Naive thymus-derived CD8-positive, alpha-beta T cell (primary cell): Measurements from ENCODE around the gene DPYD. TPM values are rescaled to one million over a fixed set of nuclear protein-coding genes. Genes with fewer than 3 reads are reported as not detected.

Source experiments
- ATAC-seq, 2 donors: fragments of 150-1000 bp; cut with Tn5 transposase in 1 of 2; sonication (Bioruptor Pico), chemical (Tn5 transposase) in 1 of 2; 1 replicate in 1 of 2; 2 replicates in 1 of 2; pipeline ENCODE4 v1.10.0; 2021; ENCODE audit warnings: mild to moderate bottlenecking in 2 of 2, moderate library complexity in 2 of 2
- POLR2A ChIA-PET: fragments of 350-600 bp; sonication (Branson Sonifier 250); formaldehyde crosslinking; loops from one replicate; lab custom pipeline; 2021; ENCODE audit warnings: antibody characterized with exemption; lab: Charles Lee
- DNase-seq, 10 donors: peaks; one replicate each; pipeline versions ENCODE4 v3.0.0 to v3.0.0-alpha.2; 2020 to 2022
- H3K27ac Mint-ChIP-seq, 10 donors: one replicate each; pipeline ENCODE4 v1.8.0; 2020 to 2022; ENCODE audit warnings: mild to moderate bottlenecking in 10 of 10, mixed read lengths in 10 of 10, moderate library complexity in 4 of 10, inconsistent platforms in 1 of 10
- H3K27me3 Mint-ChIP-seq, 5 donors: one replicate each; pipeline ENCODE4 v1.8.0; 2021 to 2022; ENCODE audit warnings: mixed read lengths in 5 of 5
- H3K36me3 Mint-ChIP-seq, 3 donors: one replicate each; pipeline ENCODE4 v1.8.0; 2020 to 2022; ENCODE audit warnings: mixed read lengths in 3 of 3, mild to moderate bottlenecking in 2 of 3, inconsistent platforms in 1 of 3
- H3K4me1 Mint-ChIP-seq, 4 donors: one replicate each; pipeline ENCODE4 v1.8.0; 2021 to 2022; ENCODE audit warnings: mixed read lengths in 4 of 4
- H3K4me3 Mint-ChIP-seq, 10 donors: one replicate each; pipeline ENCODE4 v1.8.0; 2020 to 2022; ENCODE audit warnings: mild to moderate bottlenecking in 10 of 10, mixed read lengths in 10 of 10, moderate library complexity in 6 of 10, inconsistent platforms in 1 of 10
- H3K9me3 Mint-ChIP-seq, 9 donors: one replicate each; pipeline ENCODE4 v1.8.0; 2020 to 2022; ENCODE audit warnings: mixed read lengths in 9 of 9, mild to moderate bottlenecking in 3 of 9, inconsistent platforms in 1 of 9, moderate library complexity in 1 of 9
- polyA plus RNA-seq, 3 donors: library from polyadenylated mRNA; unstranded; fragments of 300-500 nt; fragmentation: Illumina TruSeq; gene quantifications; one replicate each; pipeline ENCODE4 v1.2.3, GENCODE V29; 2021
- total RNA-seq, 8 experiments: library from RNA in 2 of 8; stranded (reverse) in 2 of 8; gene quantifications; one replicate each; pipeline ENCODE4 v1.2.3 and lab custom pipeline; 2021 to 2026

The DPYD gene
- total and polyA plus RNA-seq, 5 experiments from 2014 or later, result 24.1 to 40.9 (median 39.3) TPM

GRCh38 chr1:97923811-97924210 is 3.0 kb upstream of the DPYD start:
- POLR2A ChIA-PET, result no interaction called here
- H3K9me3 Mint-ChIP-seq, result no peaks in the 10 kb centered on the region
- H3K27me3 Mint-ChIP-seq, result no peaks in the 10 kb centered on the region
- H3K4me3 Mint-ChIP-seq, result no peak overlapping the region
- H3K4me1 Mint-ChIP-seq, result peaks cover 11 to 31% (median 23%) of the 10 kb centered on the region in 4 donors
- H3K36me3 Mint-ChIP-seq, result no peaks in the 10 kb centered on the region
- DNase-seq (no peak), ATAC-seq (no peak)
- no peak overlapping the region for H3K27ac Mint-ChIP-seq

- DNase-seq, result no peak
- POLR2A ChIA-PET, result interaction anchor here (1.3 kb wide), 2 partner anchors 9 to 129 kb away, joined by 3 read pairs; no protein-coding TSS in a partner anchor
- H3K27ac Mint-ChIP-seq, result peak overlapping the region; percentile 75 to 98 (median 96)
- H3K27me3 Mint-ChIP-seq, result no peaks in the 10 kb centered on the region
- peak overlapping the region; percentile 92 to 98 (median 97) for H3K4me3 Mint-ChIP-seq
- peaks cover 0 to 1% (median 0%) of the 10 kb centered on the region in 3 donors for H3K36me3 Mint-ChIP-seq
- ATAC-seq, result peak; percentile 38 to 50
- peaks cover 20 to 65% (median 50%) of the 10 kb centered on the region in 4 donors for H3K4me1 Mint-ChIP-seq
- H3K9me3 Mint-ChIP-seq, result no peaks in the 10 kb centered on the region
These were observed 480 bp downstream of the DPYD start for GRCh38 chr1:97920276-97920831.

- Mint-ChIP-seq H3K36me3 (peaks cover 0 to 1% (median 0%) of the 10 kb centered on the region in 3 donors), H3K9me3 (no peaks in the 10 kb centered on the region), H3K27ac (peak overlapping the region; percentile 75 to 98 (median 96)), H3K4me1 (peaks cover 21 to 71% (median 53%) of the 10 kb centered on the region in 4 donors), H3K27me3 (no peaks in the 10 kb centered on the region), H3K4me3 (peak overlapping the region; percentile 92 to 98 (median 97))
- POLR2A ChIA-PET, result no interaction called here
- ATAC-seq (no peak), DNase-seq (peak in 3 of 10 donors; percentile 8 to 23 (median 15))
These were observed 1.1 kb downstream of the DPYD start for GRCh38 chr1:97919585-97920261.

GRCh38 chr1:97918961-97919360 is 1.9 kb downstream of the DPYD start:
- Mint-ChIP-seq H3K27ac (peak overlapping the region in 7 of 10 donors; percentile 65 to 98 (median 94)), H3K27me3 (no peaks in the 10 kb centered on the region), H3K4me3 (peak overlapping the region; percentile 92 to 98 (median 97)), H3K4me1 (peaks cover 22 to 78% (median 59%) of the 10 kb centered on the region in 4 donors), H3K9me3 (no peaks in the 10 kb centered on the region), H3K36me3 (peaks cover 0 to 1% (median 0%) of the 10 kb centered on the region in 3 donors)
- no peak for DNase-seq
- no peak for ATAC-seq
- POLR2A ChIA-PET, result interaction anchor here (1.0 kb wide), 1 partner anchor 11 kb away, joined by 3 read pairs; no protein-coding TSS in a partner anchor

GRCh38 chr1:97913506-97914139 is 7.2 kb downstream of the DPYD start:
- H3K27me3 Mint-ChIP-seq, result no peaks in the 10 kb centered on the region
- POLR2A ChIA-PET, result no interaction called here
- H3K36me3 Mint-ChIP-seq, result peaks cover 0 to 2% (median 1%) of the 10 kb centered on the region in 3 donors
- peak overlapping the region in 1 of 10 donors; percentile 16 for H3K4me3 Mint-ChIP-seq
- no peak overlapping the region for H3K27ac Mint-ChIP-seq
- DNase-seq (no peak), ATAC-seq (no peak)
- no peaks in the 10 kb centered on the region for H3K9me3 Mint-ChIP-seq
- H3K4me1 Mint-ChIP-seq, result peaks cover 20 to 67% (median 61%) of the 10 kb centered on the region in 4 donors

GRCh38 chr1:97911266-97912215 is 9.3 kb downstream of the DPYD start:
- H3K4me3 Mint-ChIP-seq, result peak overlapping the region in 8 of 10 donors; percentile 1 to 41 (median 28)
- no peaks in the 10 kb centered on the region for H3K27me3 Mint-ChIP-seq
- peaks cover 15 to 48% (median 43%) of the 10 kb centered on the region in 4 donors for H3K4me1 Mint-ChIP-seq
- peak in 2 of 10 donors; percentile 18 to 34 for DNase-seq
- no peak overlapping the region for H3K27ac Mint-ChIP-seq
- peaks cover 0 to 2% (median 1%) of the 10 kb centered on the region in 3 donors for H3K36me3 Mint-ChIP-seq
- peak; percentile 78 to 79 for ATAC-seq
- POLR2A ChIA-PET, result interaction anchor here (1.3 kb wide), 1 partner anchor 9 kb away, joined by 3 read pairs; the partner anchor contains the start of gene DPYD
- H3K9me3 Mint-ChIP-seq, result no peaks in the 10 kb centered on the region

- H3K4me3 Mint-ChIP-seq, result no peak overlapping the region
- POLR2A ChIA-PET, result no interaction called here
- no peaks in the 10 kb centered on the region for H3K9me3 Mint-ChIP-seq
These were observed 11.6 kb downstream of the DPYD start for GRCh38 chr1:97909266-97909665.

GRCh38 chr1:97907886-97908285 is 12.9 kb downstream of the DPYD start:
- Mint-ChIP-seq H3K36me3 (no peaks in the 10 kb centered on the region), H3K27me3 (no peaks in the 10 kb centered on the region), H3K4me3 (no peak overlapping the region), H3K27ac (no peak overlapping the region), H3K9me3 (no peaks in the 10 kb centered on the region), H3K4me1 (peaks cover 8 to 43% (median 24%) of the 10 kb centered on the region in 4 donors)
- no peak for DNase-seq
- no peak for ATAC-seq
- POLR2A ChIA-PET, result interaction anchor here (0.9 kb wide), 1 partner anchor 11 kb away, joined by 3 read pairs; no protein-coding TSS in a partner anchor

More at GRCh38 chr1:97909266-97909665, 11.6 kb downstream of the DPYD start:
- DNase-seq, result no peak
- no peak overlapping the region for H3K27ac Mint-ChIP-seq
- peaks cover 13 to 45% (median 33%) of the 10 kb centered on the region in 4 donors for H3K4me1 Mint-ChIP-seq
- H3K27me3 Mint-ChIP-seq, result no peaks in the 10 kb centered on the region
- peaks cover 0 to 2% (median 0%) of the 10 kb centered on the region in 3 donors for H3K36me3 Mint-ChIP-seq
- no peak for ATAC-seq

- POLR2A ChIA-PET, result interaction anchor here (1.4 kb wide), 1 partner anchor 15 kb away, joined by 3 read pairs; no protein-coding TSS in a partner anchor
- H3K27me3 Mint-ChIP-seq, result no peaks in the 10 kb centered on the region
- no peaks in the 10 kb centered on the region for H3K36me3 Mint-ChIP-seq
- no peak for ATAC-seq
- H3K4me1 Mint-ChIP-seq, result peaks cover 10 to 42% (median 26%) of the 10 kb centered on the region in 4 donors
- no peak for DNase-seq
- H3K4me3 Mint-ChIP-seq, result no peak overlapping the region
- no peaks in the 10 kb centered on the region for H3K9me3 Mint-ChIP-seq
- H3K27ac Mint-ChIP-seq, result no peak overlapping the region
These were observed 14.1 kb downstream of the DPYD start for GRCh38 chr1:97906567-97907241.

- no peak for DNase-seq
- POLR2A ChIA-PET, result no interaction called here
- no peak for ATAC-seq
These were observed 15.5 kb downstream of the DPYD start for GRCh38 chr1:97905141-97905940.

GRCh38 chr1:97904534-97904933 is 16.3 kb downstream of the DPYD start:
- no peak for DNase-seq
- H3K4me1 Mint-ChIP-seq, result peaks cover 16 to 51% (median 34%) of the 10 kb centered on the region in 4 donors
- H3K27ac Mint-ChIP-seq, result peak overlapping the region in 2 of 10 donors; percentile 0 to 33
- no peak overlapping the region for H3K4me3 Mint-ChIP-seq
- no peaks in the 10 kb centered on the region for H3K27me3 Mint-ChIP-seq
- POLR2A ChIA-PET, result no interaction called here
- no peak for ATAC-seq
- peaks cover 0 to 11% (median 6%) of the 10 kb centered on the region in 3 donors for H3K36me3 Mint-ChIP-seq
- peaks cover 0 to 6% (median 0%) of the 10 kb centered on the region in 9 donors for H3K9me3 Mint-ChIP-seq

More at GRCh38 chr1:97905141-97905940, 15.5 kb downstream of the DPYD start:
- H3K9me3 Mint-ChIP-seq, result peaks cover 0 to 2% (median 0%) of the 10 kb centered on the region in 9 donors
- H3K36me3 Mint-ChIP-seq, result peaks cover 0 to 3% (median 0%) of the 10 kb centered on the region in 3 donors
- no peak overlapping the region for H3K27ac Mint-ChIP-seq
- no peaks in the 10 kb centered on the region for H3K27me3 Mint-ChIP-seq
- peaks cover 15 to 46% (median 32%) of the 10 kb centered on the region in 4 donors for H3K4me1 Mint-ChIP-seq
- H3K4me3 Mint-ChIP-seq, result no peak overlapping the region
